Mesenchymal stem cell (in vitro differentiated cells and primary cell): ENCODE data around the gene OTX1.

Experiments
- DNase-seq: peaks from one replicate; pipeline ENCODE4 v3.0.0-alpha.2; 2013
- H2AFZ ChIP-seq: one replicate; pipeline ENCODE4 v1.6.1; 2013; ENCODE audit warnings: low read depth, mild to moderate bottlenecking, control low read depth, inconsistent platforms, low read length, moderate library complexity
- H2AK5ac ChIP-seq: 2 replicates; pipeline ENCODE4 v1.6.1; 2013; ENCODE audit warnings: low read length, moderate library complexity, mild to moderate bottlenecking, inconsistent platforms; ENCODE audit not compliant: severe bottlenecking
- H2BK120ac ChIP-seq: one replicate; pipeline ENCODE4 v1.6.1; 2013; ENCODE audit warnings: low read depth, mild to moderate bottlenecking, inconsistent platforms, low read length, moderate library complexity
- H2BK12ac ChIP-seq, 2 experiments: one replicate each; pipeline ENCODE4 v1.6.1; 2013; ENCODE audit warnings: inconsistent platforms in 2 of 2, low read length in 2 of 2, mild to moderate bottlenecking in 2 of 2, moderate library complexity in 2 of 2, control low read depth in 1 of 2
- H2BK15ac ChIP-seq: one replicate; pipeline ENCODE4 v1.6.1; 2013; ENCODE audit warnings: mild to moderate bottlenecking, low read depth, inconsistent platforms; ENCODE audit not compliant: poor library complexity, severe bottlenecking
- H2BK5ac ChIP-seq: 2 replicates; pipeline ENCODE4 v1.6.1; 2013; ENCODE audit warnings: low read depth, mild to moderate bottlenecking, low read length, control low read depth, inconsistent platforms; ENCODE audit not compliant: poor library complexity, severe bottlenecking
- H3K14ac ChIP-seq, 2 experiments: one replicate each; pipeline ENCODE4 v1.6.1; 2013; ENCODE audit warnings: inconsistent platforms in 2 of 2, low read length in 2 of 2, control low read depth in 1 of 2, mild to moderate bottlenecking in 1 of 2, moderate library complexity in 1 of 2
- H3K18ac ChIP-seq, 2 experiments: one replicate each; pipeline ENCODE4 v1.6.1; 2013; ENCODE audit warnings: inconsistent platforms in 2 of 2, low read length in 2 of 2, control low read depth in 1 of 2, low read depth in 1 of 2, mild to moderate bottlenecking in 1 of 2
- H3K23ac ChIP-seq, 2 experiments: one replicate each; pipeline ENCODE4 v1.6.1; 2013; ENCODE audit warnings: inconsistent platforms in 2 of 2, low read length in 2 of 2, mild to moderate bottlenecking in 2 of 2, moderate library complexity in 2 of 2, control low read depth in 1 of 2
- H3K27ac ChIP-seq: 2 replicates; pipeline ENCODE4 v1.5.1; 2013; ENCODE audit warnings: mild to moderate bottlenecking, moderate library complexity, low read length, control low read depth, inconsistent platforms; ENCODE audit not compliant: poor library complexity, severe bottlenecking
- H3K27me3 ChIP-seq, 2 experiments: 2 replicates each; pipeline versions ENCODE4 v1.6.1 to v1.7.0; 2013; ENCODE audit warnings: low read length in 2 of 2, mild to moderate bottlenecking in 2 of 2, moderate library complexity in 2 of 2, control low read depth in 1 of 2, inconsistent platforms in 1 of 2; ENCODE audit not compliant: control insufficient read depth in 1 of 2, insufficient read depth in 1 of 2
- H3K36me3 ChIP-seq, 2 experiments: 2 replicates each; pipeline versions ENCODE4 v1.6.1 to v1.7.0; 2013; ENCODE audit warnings: low read length in 2 of 2, control low read depth in 1 of 2, inconsistent platforms in 1 of 2, low read depth in 1 of 2, mild to moderate bottlenecking in 1 of 2; ENCODE audit not compliant: insufficient read depth in 2 of 2, control insufficient read depth in 1 of 2
- H3K4ac ChIP-seq, 2 experiments: one replicate each; pipeline ENCODE4 v1.6.1; 2013; ENCODE audit warnings: inconsistent platforms in 2 of 2, low read length in 2 of 2, mild to moderate bottlenecking in 2 of 2, moderate library complexity in 2 of 2, control low read depth in 1 of 2, low read depth in 1 of 2
- H3K4me1 ChIP-seq: 2 replicates; pipeline ENCODE4 v1.6.1; 2013; ENCODE audit warnings: low read depth, low read length, control low read depth; ENCODE audit not compliant: control insufficient read depth, insufficient read depth
- H3K4me2 ChIP-seq: 2 replicates; pipeline ENCODE4 v1.6.1; 2013; ENCODE audit warnings: low read length, mild to moderate bottlenecking, inconsistent platforms; ENCODE audit not compliant: poor library complexity, severe bottlenecking
- H3K4me3 ChIP-seq, 2 experiments: 2 replicates each; pipeline versions ENCODE4 v1.5.1 to v1.7.0; 2013; ENCODE audit warnings: low read length in 2 of 2, mild to moderate bottlenecking in 2 of 2, control low read depth in 1 of 2, low read depth in 1 of 2; ENCODE audit not compliant: insufficient read depth in 1 of 2
- H3K79me1 ChIP-seq: replicated peaks from 2 replicates; pipeline ENCODE4 v1.6.1; 2013; ENCODE audit warnings: mild to moderate bottlenecking, control low read depth, low read length, inconsistent platforms; ENCODE audit not compliant: poor library complexity, severe bottlenecking
- H3K9ac ChIP-seq: 2 replicates; pipeline ENCODE4 v1.7.0; 2013; ENCODE audit warnings: mild to moderate bottlenecking, low read length, moderate library complexity
- H3K9me3 ChIP-seq: 2 replicates; pipeline ENCODE4 v1.7.0; 2013; ENCODE audit warnings: mild to moderate bottlenecking, low read length; ENCODE audit not compliant: control insufficient read depth
- H4K8ac ChIP-seq: one replicate; pipeline ENCODE4 v1.6.1; 2013; ENCODE audit warnings: inconsistent platforms, mild to moderate bottlenecking, low read length, moderate library complexity
- H4K91ac ChIP-seq: one replicate; pipeline ENCODE4 v1.6.1; 2013; ENCODE audit warnings: mild to moderate bottlenecking, low read length, inconsistent platforms
- WGBS: methylation state at CpG from one replicate; pipeline ENCODE4 v1.1.7; 2013; ENCODE audit warnings: mixed read lengths; 5-methylcytosine and 5-hydroxymethylcytosine counted together

The OTX1 gene

DNA sequence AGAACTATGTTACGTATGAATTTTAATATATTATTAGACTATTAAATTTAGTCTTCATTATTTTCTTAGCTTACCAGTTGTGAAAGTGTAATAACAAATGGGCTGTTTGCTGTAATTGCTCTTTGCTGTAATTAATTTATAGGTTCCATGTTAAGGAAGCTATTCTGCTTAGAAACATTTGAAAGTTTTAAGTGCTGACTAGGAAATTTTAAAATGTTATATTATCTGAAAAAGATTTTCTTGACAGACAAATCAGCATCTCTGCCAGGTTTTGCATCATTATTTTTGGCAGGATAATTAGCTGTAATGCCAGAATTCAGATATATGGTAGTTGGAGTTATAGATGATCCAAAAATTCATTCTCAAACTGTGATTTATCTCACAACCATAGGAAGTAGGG lies 42.2 kb downstream of the OTX1 start:
- Histone ChIP-seq H3K36me3 (no peaks in the 10 kb centered on the region), H2BK15ac (no peak overlapping the region), H2BK120ac (no peak overlapping the region), H2AFZ (no peak overlapping the region), H3K23ac (no peak overlapping the region), H3K4me1 (no peaks in the 10 kb centered on the region), H3K4ac (no peak overlapping the region), H3K14ac (no peak overlapping the region), H3K4me3 (no peak overlapping the region), H3K27ac (no peak overlapping the region), H3K27me3 (no peaks in the 10 kb centered on the region), H3K9me3 (no peaks in the 10 kb centered on the region), H3K18ac (no peak overlapping the region), H2BK12ac (no peak overlapping the region), H4K91ac (no peak overlapping the region), H4K8ac (no peak overlapping the region), H3K79me1 (no peaks in the 10 kb centered on the region), H3K4me2 (no peak overlapping the region), H3K9ac (no peak overlapping the region), H2AK5ac (no peak overlapping the region), H2BK5ac (no peak overlapping the region)
- no CpG with 5 or more reads among the region's 1 CpG for WGBS
- no peak for DNase-seq

GRCh38 chr2:63093502-63093901 lies 42.9 kb downstream of the OTX1 start:
- H3K23ac ChIP-seq: no peak overlapping the region
- H2AFZ ChIP-seq: no peak overlapping the region
- no peak for DNase-seq
- H3K4me2 ChIP-seq: no peak overlapping the region
- no peak overlapping the region for H4K91ac ChIP-seq
- no peak overlapping the region for H2AK5ac ChIP-seq
- H3K9me3 ChIP-seq: no peaks in the 10 kb centered on the region
- H2BK5ac ChIP-seq: no peak overlapping the region
- no peak overlapping the region for H2BK120ac ChIP-seq
- H2BK15ac ChIP-seq: no peak overlapping the region
- H3K27ac ChIP-seq: no peak overlapping the region
- H3K4ac ChIP-seq: no peak overlapping the region
- no peak overlapping the region for H4K8ac ChIP-seq
- H3K14ac ChIP-seq: no peak overlapping the region
- H3K4me1 ChIP-seq: no peaks in the 10 kb centered on the region
- no peak overlapping the region for H2BK12ac ChIP-seq
- no peaks in the 10 kb centered on the region for H3K79me1 ChIP-seq
- no peaks in the 10 kb centered on the region for H3K27me3 ChIP-seq
- no CpG with 5 or more reads among the region's 1 CpG for WGBS
- no peak overlapping the region for H3K18ac ChIP-seq
- H3K4me3 ChIP-seq: no peak overlapping the region
- no peak overlapping the region for H3K9ac ChIP-seq
- H3K36me3 ChIP-seq: no peaks in the 10 kb centered on the region

- Histone ChIP-seq H4K8ac (no peak overlapping the region), H3K36me3 (no peaks in the 10 kb centered on the region), H3K4ac (no peak overlapping the region), H3K9me3 (peaks cover 6% of the 10 kb centered on the region), H4K91ac (no peak overlapping the region), H3K4me2 (no peak overlapping the region), H3K79me1 (no peaks in the 10 kb centered on the region), H2BK5ac (no peak overlapping the region), H3K4me3 (no peak overlapping the region), H2AFZ (no peak overlapping the region), H3K18ac (no peak overlapping the region), H2BK15ac (no peak overlapping the region), H2BK120ac (no peak overlapping the region), H2AK5ac (no peak overlapping the region), H3K14ac (no peak overlapping the region), H3K4me1 (no peaks in the 10 kb centered on the region), H3K9ac (no peak overlapping the region), H3K27ac (no peak overlapping the region), H3K23ac (no peak overlapping the region), H3K27me3 (no peaks in the 10 kb centered on the region), H2BK12ac (no peak overlapping the region)
- 89% methylated on average over 1 of the region's 1 CpG for WGBS
- DNase-seq: no peak
Measured at GRCh38 chr2:63096491-63096890, 45.9 kb downstream of the OTX1 start.

GRCh38 chr2:63099032-63099431 lies 48.4 kb downstream of the OTX1 start:
- Histone ChIP-seq H3K36me3 (no peaks in the 10 kb centered on the region), H2BK5ac (no peak overlapping the region), H3K4me2 (no peak overlapping the region), H3K18ac (no peak overlapping the region), H2BK120ac (no peak overlapping the region), H3K9ac (no peak overlapping the region), H3K4me3 (no peak overlapping the region), H3K23ac (no peak overlapping the region), H2AFZ (no peak overlapping the region), H3K4ac (no peak overlapping the region), H3K27me3 (no peaks in the 10 kb centered on the region), H2BK12ac (no peak overlapping the region), H3K27ac (no peak overlapping the region), H3K14ac (no peak overlapping the region), H2AK5ac (no peak overlapping the region), H3K9me3 (peaks cover 29% of the 10 kb centered on the region), H4K8ac (no peak overlapping the region), H3K79me1 (no peaks in the 10 kb centered on the region), H3K4me1 (no peaks in the 10 kb centered on the region), H4K91ac (no peak overlapping the region), H2BK15ac (no peak overlapping the region)
- no peak for DNase-seq
- 100% methylated on average over 1 of the region's 1 CpG for WGBS
